Upper lobe of left lung (tissue), 4 donors: Measurements from ENCODE around the gene KMT2C.

ENCODE experiments used
- CTCF ChIP-seq, 6 experiments: fragments of 450-650 bp in 4 of 6; fragments of 200-600 bp in 2 of 6; sonication (generic) in 2 of 6; IDR thresholded peaks; one replicate each; pipeline ENCODE4 v1.5.1; 2016 to 2019; ENCODE audit warnings: antibody characterized with exemption in 6 of 6
- EP300 ChIP-seq, 4 donors: sonication (generic); formaldehyde crosslinking; IDR thresholded peaks; one replicate each; pipeline ENCODE4 v1.5.1; 2017; ENCODE audit warnings: antibody characterized with exemption in 4 of 4, control low read depth in 2 of 4
- POLR2A ChIP-seq, 4 donors: fragments of 450-650 bp; IDR thresholded peaks; one replicate each; pipeline ENCODE4 v1.5.1; 2016 to 2017; ENCODE audit warnings: antibody characterized with exemption in 4 of 4, mild to moderate bottlenecking in 2 of 4
- POLR2AphosphoS5 ChIP-seq, 2 donors: sonication (generic); formaldehyde crosslinking; IDR thresholded peaks; one replicate each; pipeline ENCODE4 v1.5.1; 2017; ENCODE audit warnings: antibody characterized with exemption in 2 of 2

DNA sequence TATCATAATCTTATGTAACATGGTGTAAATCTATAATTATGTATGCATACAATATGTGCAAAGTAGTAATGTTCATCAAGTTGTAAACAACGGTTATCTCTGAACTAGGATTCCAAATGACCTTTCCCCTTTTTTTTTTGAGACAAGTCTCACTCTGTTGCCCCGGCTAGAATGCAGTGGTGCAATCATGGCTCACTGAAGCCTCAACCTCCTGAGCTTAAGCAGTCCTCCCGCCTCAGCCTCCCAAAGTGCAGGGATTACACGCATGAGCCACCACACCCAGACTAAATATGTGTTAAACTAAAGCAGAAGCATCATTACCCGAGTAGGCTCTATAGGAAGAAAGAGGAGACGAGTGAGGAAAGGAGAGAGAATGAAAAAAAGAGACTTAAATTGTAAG lies 7.8 kb upstream of the KMT2C start:
- no peak for TF ChIP-seq CTCF (IDR thresholded peaks at IDR 0.05)
- TF ChIP-seq POLR2AphosphoS5 (IDR thresholded peaks at IDR 0.05), result no peak
- no peak for TF ChIP-seq POLR2A (IDR thresholded peaks at IDR 0.05)
- TF ChIP-seq EP300 (IDR thresholded peaks at IDR 0.05), result no peak
